HG03521 (cell line): Measurements from ENCODE around the gene SYPL1.

Experiments
- ATAC-seq: cut with Tn5 transposase; IDR thresholded peaks from one replicate; pipeline ENCODE4 v1.9.1; 2021; ENCODE audit warnings: mild to moderate bottlenecking, moderate library complexity; ENCODE audit not compliant: unreplicated experiment

Gene SYPL1

GRCh38 chr7:106122713-106123112 is 10.6 kb upstream of the SYPL1 start:
- ATAC-seq, result no peak

GRCh38 chr7:106121189-106121810 is 9.2 kb upstream of the SYPL1 start:
- ATAC-seq, result no peak

DNA sequence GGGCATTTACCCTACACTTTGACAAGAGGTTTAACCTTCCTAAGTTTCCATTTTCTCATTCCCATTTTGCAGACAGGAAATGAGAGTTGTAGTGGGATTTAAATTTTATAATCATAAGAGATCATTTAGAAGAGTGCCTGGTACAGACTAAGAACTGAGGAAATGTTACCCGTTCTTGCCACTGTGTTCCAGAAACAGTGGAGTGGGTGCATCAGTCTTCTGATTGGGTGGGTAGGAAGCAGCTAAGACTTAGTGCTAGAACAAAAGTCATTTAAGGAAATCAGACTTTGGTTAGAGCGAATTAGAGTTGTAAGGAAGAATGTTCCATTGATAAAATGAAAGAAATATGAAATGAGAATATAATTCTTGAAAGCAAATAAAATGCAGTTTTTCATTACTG is 8.4 kb upstream of the SYPL1 start:
- ATAC-seq, result no peak

DNA sequence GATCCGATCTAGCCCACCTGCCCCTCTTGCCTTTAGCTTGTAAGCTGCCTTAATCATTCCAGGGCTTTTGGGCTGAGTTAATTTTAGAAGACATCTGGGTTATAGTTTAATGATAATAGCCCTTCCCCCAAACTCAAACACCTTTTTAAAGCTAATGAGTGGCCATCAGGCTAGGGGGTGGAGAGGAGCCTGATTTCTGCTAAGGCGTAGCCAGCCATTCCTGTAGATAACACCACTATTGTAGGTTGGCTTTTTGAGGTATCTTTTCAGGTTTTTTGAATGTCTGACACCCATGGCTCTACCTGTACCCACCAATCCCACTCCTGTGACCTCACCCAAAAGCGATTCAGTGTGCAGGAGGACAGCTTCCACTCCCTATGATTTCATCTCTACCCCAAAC is 7.6 kb upstream of the SYPL1 start:
- ATAC-seq, result no peak

DNA sequence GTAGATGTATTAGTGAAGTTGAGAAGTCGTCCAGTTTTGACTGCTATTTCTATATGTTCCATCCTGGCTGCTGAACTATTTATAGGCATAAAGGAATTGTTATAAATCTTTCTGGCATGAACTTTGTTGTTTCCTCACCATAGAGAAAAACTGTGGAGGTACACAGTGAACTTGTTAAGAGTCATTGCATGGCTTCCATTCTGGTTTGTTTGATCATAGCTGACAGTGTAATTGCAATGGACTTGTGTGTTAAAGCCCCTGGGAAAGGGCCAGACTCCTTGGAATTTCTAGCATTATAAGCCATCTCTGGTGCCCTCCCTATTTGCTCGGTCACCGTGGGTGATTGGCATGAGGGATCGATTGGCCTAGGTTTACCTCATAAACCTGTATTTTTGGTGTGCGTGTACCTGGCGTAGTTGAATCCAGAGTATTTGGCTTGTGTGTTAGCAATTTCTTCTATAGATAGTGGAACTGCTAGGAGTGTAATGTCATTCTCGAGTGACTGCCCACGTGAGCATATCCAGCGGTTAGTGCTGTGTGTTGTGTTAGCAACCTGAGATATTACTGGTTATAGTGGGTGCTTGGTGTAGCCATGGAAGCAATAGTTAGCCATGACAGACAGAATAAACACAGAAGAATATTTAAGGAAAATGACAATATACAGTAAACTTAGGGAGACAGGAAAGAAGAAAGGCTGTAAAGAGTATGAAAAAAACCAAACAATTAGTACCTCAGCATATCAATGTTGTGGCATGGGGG is 5.9 kb upstream of the SYPL1 start:
- ATAC-seq, result no peak

DNA sequence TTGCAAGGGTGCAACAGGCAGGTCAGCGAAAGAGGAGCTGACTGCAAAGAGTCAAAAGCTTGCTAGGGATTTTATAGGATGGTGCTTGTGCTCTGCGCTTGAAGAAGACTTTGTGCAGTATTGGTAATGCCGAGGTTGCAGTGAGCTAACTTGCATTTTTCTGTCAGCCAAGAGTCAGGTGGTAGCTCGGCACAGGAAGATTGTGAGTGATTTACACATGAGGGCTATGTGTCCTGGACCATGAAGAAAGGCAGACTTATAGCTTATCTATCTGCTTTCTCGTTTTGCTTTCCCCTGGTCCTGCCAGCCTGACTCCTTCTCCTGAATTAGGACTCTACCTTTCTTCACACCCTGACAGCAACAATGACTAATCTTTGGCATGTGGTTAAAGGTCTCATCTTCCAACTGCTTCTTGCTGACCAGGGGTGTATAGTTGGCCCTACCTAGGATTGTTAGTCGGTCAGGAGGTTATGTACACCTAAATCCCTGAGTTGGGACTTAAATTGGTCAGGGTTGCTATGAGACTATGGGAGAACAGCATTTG is 4.1 kb upstream of the SYPL1 start:
- no peak for ATAC-seq

GRCh38 chr7:106114716-106115383 is 2.7 kb upstream of the SYPL1 start:
- no peak for ATAC-seq

DNA sequence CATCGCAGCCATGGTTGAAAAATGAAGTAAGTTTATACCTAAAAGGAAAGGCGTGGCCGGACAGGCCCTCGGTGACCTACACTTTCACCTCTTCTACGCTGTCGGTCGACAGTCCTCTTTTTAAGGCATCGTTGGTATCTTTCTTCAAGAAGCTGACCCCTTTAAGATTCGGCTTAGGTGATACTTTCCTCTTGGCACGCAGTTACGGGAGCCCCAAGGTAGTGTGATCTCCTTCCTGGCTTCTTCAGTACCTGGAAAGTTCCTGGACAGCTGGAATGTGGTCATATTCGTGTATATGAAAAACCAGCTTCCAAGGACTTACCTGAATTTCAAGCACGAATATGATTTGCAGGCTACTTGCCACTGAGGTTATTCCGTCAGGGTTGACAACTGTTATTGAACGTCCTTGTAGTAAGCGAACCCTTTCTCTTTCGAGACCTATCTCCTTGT is 885 bp upstream of the SYPL1 start:
- no peak for ATAC-seq

DNA sequence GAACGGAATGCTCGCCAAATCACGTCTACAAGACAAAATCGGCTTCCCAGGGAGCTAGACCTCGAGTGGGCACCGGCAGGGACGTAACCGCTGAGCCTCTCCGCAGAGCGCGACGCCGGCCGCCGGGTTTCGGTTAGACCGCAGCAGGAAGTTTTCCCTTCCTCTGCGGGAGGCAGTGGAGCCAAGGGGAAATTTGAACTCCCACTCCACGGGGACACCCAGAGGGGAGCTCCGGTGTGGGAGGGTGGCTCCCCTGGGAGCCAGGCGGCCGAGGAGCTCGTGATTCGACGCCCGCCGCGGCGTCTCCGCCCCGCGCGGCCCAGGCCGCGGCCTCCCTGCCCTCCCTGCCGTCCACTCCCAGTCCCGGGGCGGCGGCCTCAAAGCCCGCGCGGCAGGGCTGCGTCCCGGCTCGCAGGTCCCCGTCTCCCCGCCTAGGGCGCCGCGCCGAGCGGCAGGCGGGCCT is 426 bp downstream of the SYPL1 start:
- peak; percentile 30 for ATAC-seq

- no peak for ATAC-seq
Measured at GRCh38 chr7:106110885-106111654, 1.0 kb downstream of the SYPL1 start.

GRCh38 chr7:106110238-106110560 is 1.9 kb downstream of the SYPL1 start:
- no peak for ATAC-seq

GRCh38 chr7:106109521-106110237 is 2.4 kb downstream of the SYPL1 start:
- ATAC-seq, result no peak

DNA sequence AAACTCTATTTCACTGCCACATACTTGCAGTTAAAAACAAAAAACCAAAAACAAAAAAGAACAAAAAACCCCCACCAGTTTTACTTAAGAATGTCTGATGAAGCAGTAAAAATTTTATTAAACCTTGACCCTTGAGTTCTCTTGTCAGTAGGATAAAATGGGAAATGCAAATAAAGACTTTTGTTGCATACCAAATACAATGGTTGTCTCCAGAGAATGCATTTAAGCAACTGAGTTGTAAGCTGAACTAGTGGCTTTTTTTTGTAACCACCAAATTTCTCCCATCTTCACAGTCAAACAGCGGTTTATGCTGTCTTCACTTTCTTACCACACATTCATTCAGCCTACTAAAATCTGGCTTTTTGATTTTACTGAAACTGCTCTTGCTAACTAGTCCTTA is 3.1 kb downstream of the SYPL1 start:
- no peak for ATAC-seq

DNA sequence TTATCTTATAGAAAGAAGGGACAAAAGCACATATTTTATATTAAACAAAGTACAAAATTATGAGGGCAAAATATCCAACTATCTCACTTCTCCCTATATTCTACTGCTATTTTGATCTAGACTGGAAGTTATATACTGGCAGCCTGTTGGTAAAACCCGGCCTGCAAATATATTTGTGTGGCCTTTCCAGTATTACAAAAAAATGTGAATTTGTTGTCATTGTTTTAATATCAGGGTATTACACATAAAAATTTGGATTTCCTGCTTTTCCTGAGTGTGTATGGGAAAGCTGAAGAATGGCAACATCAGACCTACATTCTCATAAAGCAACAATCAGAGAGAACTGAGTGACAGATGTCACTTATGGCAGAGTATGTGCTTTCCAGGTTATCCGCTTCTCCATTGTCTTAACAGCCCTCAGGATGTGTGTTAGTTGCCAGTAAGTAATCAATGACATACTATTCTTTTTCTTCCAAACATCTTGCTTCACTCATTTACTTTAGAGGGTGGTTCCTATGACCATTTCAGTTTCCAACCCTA is 7.3 kb downstream of the SYPL1 start:
- ATAC-seq, result no peak

DNA sequence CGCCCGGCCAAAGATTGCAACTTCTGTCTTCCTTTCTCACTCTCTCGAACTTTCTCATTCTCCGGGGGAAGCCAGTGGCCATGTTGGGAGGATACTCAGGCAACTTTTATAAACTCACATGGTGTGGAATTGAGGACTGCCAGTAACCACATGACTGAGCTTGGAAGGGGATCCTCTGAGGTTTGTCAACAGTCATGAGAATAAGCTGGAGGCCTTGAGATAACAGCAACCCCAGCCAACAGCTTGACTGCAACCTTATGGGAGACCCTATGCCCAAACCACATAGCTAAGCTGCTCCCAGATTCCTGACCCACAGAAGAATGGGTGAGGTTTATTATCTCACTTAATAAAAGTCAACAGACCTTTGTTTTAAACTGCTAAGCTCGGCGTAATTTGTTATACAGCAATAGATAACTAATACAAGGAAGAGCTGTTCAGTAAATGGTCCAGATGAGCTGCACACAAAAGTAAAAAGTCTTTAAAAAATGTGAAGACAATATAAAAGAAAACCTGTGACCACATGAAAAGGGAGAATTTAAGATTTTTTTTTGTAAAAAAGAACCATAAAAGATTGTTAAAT is 9.6 kb downstream of the SYPL1 start:
- ATAC-seq, result no peak

DNA sequence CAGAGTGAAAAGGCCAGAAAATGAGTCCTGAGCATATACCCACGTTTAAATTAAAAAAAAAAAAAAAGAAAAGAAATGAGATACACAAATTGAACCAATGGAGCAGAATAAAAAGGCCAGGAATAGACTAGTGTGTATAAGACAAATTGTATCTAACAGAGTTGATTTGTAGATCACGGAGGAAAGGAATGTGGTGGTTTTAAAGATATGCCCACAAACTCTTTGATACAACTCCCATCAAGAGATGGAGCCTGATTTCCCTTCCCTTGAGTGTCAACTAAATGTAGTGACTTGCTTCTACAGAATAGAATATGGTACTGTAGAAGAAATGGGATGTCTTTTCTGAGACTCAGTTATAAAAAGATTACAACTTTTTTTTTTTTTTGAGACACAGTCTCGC is 10.4 kb downstream of the SYPL1 start:
- ATAC-seq, result no peak

DNA sequence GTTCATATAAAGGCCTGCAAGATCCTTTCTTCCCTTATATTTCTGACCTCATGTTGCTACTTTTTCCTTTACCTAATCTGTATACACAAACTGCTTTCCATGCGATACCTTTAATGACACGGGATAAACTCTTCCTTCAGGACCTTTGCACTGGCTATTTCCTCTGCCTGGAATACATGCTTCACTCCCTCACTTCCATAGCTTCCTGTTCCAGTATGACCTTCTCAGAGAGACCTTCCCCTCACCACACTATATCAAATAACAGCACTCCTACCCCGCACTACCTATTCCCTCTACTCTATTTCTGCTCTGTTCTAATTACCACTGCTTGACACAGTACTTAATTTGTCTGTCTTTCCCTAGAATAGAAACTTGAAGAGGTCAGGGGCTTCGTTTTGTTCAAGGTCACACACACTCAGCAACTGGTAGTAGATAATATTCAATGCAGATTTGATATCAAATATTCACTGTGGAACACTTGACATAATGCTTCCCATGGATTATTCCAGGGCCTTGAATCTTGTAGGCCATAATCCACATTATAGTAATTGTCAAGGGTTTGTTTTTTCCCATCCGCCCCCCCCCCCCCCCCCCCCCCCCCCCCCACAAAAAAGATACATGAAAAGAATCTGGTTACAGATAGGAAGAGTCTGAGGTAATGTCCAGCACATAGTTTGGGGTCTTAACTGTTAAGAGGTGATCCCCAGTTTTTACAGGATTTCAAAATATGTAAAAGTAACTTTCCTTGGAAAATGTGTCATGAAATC is 11.1 kb downstream of the SYPL1 start:
- ATAC-seq, result no peak

DNA sequence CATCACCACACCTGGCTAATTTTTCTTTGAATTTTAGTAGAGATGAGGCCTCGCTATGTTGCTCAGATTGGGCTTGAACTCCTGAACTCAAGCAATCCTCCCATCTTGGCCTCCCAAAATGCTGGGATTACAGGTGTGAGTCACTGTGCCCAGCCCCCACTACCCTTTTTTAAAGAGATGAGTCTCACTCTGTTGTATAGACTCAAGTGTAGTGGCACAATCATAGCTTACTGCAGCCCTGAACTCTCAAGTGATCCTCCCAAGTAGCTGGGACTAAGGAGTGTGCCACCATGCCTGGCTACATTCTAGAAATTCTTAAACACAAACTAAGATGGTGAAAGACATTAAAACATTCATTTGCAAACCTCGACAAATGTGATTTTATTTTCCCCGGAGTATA is 12.6 kb downstream of the SYPL1 start:
- no peak for ATAC-seq

DNA sequence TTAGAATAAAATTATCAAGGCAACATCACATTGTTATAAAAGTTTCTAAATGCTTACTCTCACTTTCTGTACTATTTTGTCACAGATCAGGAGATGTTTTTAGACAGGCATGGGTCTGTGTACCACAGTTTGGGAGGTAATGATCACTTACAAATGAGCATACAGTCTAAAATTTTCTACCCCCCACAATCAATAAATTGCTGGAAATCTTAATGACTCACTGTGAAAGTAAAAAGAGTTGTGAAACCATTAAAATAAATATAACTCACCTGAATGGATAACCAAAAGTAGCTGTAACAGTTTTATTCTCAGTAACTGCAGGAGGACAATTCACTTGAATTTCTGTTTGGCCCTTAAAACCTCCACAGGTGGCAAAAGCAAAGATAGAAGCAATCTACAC is 13.2 kb downstream of the SYPL1 start:
- ATAC-seq, result no peak
